ENCODE measurements around the gene EPHB4. TPM values are rescaled to one million over a fixed set of nuclear protein-coding genes. Genes with fewer than 3 reads are reported as not detected.

EPHB4 gene
- total and polyA plus RNA-seq, 2 experiments from 2014 or later, result 23.3 to 164 TPM

DNA sequence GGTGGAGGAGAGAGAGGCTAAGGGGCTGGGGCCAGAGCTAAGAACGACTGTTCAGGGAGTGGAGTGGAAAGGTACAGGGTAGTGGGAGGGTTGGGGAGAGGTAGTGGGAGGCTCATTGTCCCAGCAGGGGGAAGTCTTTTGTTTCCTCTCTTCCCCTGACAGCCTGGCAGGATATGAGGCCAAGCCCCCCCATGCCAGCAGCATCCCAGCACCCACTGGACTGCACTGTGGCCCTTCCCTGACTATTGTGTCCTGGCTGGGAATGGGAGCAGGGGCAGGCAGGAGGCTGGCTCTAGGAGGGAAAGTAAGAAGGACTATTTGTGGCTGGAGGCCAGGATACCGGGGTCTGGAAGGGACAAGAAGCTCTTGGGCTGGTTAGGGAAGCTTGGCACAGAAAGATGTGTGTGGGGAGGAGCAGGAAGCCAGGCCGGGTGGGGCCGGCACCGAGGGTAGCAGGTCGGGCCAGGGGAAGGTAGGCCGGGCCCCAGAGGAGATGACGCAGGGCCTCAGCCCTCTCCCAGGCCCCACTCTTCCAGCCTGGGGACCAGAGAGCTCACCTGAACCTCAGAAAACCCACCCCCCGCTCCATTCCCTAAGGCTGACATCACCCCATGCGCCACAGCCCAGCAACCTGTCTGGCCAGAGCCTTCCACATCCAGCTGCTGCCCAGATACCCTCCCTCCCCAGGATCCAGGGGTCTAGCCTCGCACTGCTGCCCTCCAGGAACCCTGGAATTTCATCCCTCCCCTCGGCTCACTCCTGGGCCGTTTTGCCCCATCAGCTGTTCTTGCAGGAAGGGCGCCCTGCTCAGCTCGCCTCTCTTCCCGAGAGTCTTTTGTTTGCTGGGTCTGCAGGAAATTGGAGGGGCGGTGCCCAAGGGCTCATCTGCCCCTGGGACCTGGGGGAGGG is 8.8 kb upstream of the EPHB4 start (continued):
- TF ChIP-seq, protein P1, sequence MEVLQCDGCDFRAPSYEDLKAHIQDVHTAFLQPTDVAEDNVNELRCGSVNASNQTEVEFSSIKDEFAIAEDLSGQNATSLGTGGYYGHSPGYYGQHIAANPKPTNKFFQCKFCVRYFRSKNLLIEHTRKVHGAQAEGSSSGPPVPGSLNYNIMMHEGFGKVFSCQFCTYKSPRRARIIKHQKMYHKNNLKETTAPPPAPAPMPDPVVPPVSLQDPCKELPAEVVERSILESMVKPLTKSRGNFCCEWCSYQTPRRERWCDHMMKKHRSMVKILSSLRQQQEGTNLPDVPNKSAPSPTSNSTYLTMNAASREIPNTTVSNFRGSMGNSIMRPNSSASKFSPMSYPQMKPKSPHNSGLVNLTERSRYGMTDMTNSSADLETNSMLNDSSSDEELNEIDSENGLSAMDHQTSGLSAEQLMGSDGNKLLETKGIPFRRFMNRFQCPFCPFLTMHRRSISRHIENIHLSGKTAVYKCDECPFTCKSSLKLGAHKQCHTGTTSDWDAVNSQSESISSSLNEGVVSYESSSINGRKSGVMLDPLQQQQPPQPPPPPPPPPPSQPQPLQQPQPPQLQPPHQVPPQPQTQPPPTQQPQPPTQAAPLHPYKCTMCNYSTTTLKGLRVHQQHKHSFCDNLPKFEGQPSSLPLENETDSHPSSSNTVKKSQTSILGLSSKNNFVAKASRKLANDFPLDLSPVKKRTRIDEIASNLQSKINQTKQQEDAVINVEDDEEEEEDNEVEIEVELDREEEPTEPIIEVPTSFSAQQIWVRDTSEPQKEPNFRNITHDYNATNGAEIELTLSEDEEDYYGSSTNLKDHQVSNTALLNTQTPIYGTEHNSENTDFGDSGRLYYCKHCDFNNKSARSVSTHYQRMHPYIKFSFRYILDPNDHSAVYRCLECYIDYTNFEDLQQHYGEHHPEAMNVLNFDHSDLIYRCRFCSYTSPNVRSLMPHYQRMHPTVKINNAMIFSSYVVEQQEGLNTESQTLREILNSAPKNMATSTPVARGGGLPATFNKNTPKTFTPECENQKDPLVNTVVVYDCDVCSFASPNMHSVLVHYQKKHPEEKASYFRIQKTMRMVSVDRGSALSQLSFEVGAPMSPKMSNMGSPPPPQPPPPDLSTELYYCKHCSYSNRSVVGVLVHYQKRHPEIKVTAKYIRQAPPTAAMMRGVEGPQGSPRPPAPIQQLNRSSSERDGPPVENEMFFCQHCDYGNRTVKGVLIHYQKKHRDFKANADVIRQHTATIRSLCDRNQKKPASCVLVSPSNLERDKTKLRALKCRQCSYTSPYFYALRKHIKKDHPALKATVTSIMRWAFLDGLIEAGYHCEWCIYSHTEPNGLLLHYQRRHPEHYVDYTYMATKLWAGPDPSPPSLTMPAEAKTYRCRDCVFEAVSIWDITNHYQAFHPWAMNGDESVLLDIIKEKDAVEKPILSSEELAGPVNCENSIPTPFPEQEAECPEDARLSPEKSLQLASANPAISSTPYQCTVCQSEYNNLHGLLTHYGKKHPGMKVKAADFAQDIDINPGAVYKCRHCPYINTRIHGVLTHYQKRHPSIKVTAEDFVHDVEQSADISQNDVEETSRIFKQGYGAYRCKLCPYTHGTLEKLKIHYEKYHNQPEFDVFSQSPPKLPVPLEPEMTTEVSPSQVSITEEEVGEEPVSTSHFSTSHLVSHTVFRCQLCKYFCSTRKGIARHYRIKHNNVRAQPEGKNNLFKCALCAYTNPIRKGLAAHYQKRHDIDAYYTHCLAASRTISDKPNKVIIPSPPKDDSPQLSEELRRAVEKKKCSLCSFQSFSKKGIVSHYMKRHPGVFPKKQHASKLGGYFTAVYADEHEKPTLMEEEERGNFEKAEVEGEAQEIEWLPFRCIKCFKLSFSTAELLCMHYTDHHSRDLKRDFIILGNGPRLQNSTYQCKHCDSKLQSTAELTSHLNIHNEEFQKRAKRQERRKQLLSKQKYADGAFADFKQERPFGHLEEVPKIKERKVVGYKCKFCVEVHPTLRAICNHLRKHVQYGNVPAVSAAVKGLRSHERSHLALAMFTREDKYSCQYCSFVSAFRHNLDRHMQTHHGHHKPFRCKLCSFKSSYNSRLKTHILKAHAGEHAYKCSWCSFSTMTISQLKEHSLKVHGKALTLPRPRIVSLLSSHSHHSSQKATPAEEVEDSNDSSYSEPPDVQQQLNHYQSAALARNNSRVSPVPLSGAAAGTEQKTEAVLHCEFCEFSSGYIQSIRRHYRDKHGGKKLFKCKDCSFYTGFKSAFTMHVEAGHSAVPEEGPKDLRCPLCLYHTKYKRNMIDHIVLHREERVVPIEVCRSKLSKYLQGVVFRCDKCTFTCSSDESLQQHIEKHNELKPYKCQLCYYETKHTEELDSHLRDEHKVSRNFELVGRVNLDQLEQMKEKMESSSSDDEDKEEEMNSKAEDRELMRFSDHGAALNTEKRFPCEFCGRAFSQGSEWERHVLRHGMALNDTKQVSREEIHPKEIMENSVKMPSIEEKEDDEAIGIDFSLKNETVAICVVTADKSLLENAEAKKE (CRISPR knock-in tag; IDR thresholded peaks at IDR 0.05), result no peak
- TF ChIP-seq ZNF114 (CRISPR knock-in tag; IDR thresholded peaks at IDR 0.05), result no peak
- TF ChIP-seq EZH2 (IDR thresholded peaks at IDR 0.05; ENCODE audit: low read depth, unreplicated experiment), result no peak
- TF ChIP-seq STAT1 (IDR thresholded peaks at IDR 0.05; ENCODE audit: unreplicated experiment), result no peak
- TF ChIP-seq, protein P2, sequence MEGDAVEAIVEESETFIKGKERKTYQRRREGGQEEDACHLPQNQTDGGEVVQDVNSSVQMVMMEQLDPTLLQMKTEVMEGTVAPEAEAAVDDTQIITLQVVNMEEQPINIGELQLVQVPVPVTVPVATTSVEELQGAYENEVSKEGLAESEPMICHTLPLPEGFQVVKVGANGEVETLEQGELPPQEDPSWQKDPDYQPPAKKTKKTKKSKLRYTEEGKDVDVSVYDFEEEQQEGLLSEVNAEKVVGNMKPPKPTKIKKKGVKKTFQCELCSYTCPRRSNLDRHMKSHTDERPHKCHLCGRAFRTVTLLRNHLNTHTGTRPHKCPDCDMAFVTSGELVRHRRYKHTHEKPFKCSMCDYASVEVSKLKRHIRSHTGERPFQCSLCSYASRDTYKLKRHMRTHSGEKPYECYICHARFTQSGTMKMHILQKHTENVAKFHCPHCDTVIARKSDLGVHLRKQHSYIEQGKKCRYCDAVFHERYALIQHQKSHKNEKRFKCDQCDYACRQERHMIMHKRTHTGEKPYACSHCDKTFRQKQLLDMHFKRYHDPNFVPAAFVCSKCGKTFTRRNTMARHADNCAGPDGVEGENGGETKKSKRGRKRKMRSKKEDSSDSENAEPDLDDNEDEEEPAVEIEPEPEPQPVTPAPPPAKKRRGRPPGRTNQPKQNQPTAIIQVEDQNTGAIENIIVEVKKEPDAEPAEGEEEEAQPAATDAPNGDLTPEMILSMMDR (conservative IDR thresholded peaks at IDR 0.05; ENCODE audit: low read depth in 2 of 2), result no peak
- peak; percentile 75 for TF ChIP-seq CREB1 (CRISPR knock-in tag; IDR thresholded peaks at IDR 0.05; ENCODE audit: low read depth)
- no peak for TF ChIP-seq JUNB (IDR thresholded peaks at IDR 0.05; ENCODE audit: unreplicated experiment)

Measured in GM23338 (cell line).